HCT116 (cell line): ENCODE data around the gene MSRB3.

ENCODE experiments used
- CTCF ChIP-seq, 3 experiments: fragments of 200-600 bp in 1 of 3; sonication (generic) in 1 of 3; IDR thresholded peaks in 2 of 3; conservative IDR thresholded peaks in 1 of 3; 2 replicates each; pipeline ENCODE4 v1.5.1; 2012 to 2017; ENCODE audit warnings: low read depth in 2 of 3, low read length in 2 of 3, antibody characterized with exemption in 1 of 3, borderline replicate concordance in 1 of 3, control low read depth in 1 of 3, mild to moderate bottlenecking in 1 of 3, mixed read lengths in 1 of 3, mixed run types in 1 of 3, moderate library complexity in 1 of 3; ENCODE audit not compliant: insufficient read depth in 1 of 3
- EZH2 ChIP-seq: fragments of 200-600 bp; sonication (generic); IDR thresholded peaks from 2 replicates; pipeline ENCODE4 v1.6.1; 2017; ENCODE audit warnings: antibody characterized with exemption, mixed run types
- EZH2phosphoT487 ChIP-seq: fragments of 200-600 bp; IDR thresholded peaks from 2 replicates; pipeline ENCODE4 v1.6.1; 2018; ENCODE audit warnings: antibody characterized with exemption, borderline replicate concordance
- POLR2A ChIP-seq: IDR thresholded peaks from 2 replicates; pipeline ENCODE4 v1.7.0; 2011; ENCODE audit warnings: borderline replicate concordance; ENCODE audit not compliant: insufficient read depth, insufficient read length; ENCODE audit errors: extremely low read depth
- POLR2AphosphoS5 ChIP-seq: IDR thresholded peaks from 2 replicates; pipeline ENCODE4 v1.6.1; 2011; ENCODE audit warnings: mild to moderate bottlenecking, low read depth, low read length, moderate library complexity
- SRF ChIP-seq: IDR thresholded peaks from 2 replicates; pipeline ENCODE4 v1.6.1; 2012; ENCODE audit warnings: low read depth
- TF ChIP-seq, protein P1 (sequence below): IDR thresholded peaks from 2 replicates; pipeline ENCODE4 v1.6.1; 2012; ENCODE audit warnings: low read depth

GRCh38 chr12:65324551-65324950 is 46.1 kb downstream of the MSRB3 start:
- TF ChIP-seq CTCF (IDR thresholded peaks at IDR 0.05 in 2 of 3, conservative IDR thresholded peaks at IDR 0.05 in 1 of 3; ENCODE audit: borderline replicate concordance in 1 of 3, insufficient read depth in 1 of 3, low read depth in 2 of 3, low read length in 2 of 3): no peak
- TF ChIP-seq, protein P1, sequence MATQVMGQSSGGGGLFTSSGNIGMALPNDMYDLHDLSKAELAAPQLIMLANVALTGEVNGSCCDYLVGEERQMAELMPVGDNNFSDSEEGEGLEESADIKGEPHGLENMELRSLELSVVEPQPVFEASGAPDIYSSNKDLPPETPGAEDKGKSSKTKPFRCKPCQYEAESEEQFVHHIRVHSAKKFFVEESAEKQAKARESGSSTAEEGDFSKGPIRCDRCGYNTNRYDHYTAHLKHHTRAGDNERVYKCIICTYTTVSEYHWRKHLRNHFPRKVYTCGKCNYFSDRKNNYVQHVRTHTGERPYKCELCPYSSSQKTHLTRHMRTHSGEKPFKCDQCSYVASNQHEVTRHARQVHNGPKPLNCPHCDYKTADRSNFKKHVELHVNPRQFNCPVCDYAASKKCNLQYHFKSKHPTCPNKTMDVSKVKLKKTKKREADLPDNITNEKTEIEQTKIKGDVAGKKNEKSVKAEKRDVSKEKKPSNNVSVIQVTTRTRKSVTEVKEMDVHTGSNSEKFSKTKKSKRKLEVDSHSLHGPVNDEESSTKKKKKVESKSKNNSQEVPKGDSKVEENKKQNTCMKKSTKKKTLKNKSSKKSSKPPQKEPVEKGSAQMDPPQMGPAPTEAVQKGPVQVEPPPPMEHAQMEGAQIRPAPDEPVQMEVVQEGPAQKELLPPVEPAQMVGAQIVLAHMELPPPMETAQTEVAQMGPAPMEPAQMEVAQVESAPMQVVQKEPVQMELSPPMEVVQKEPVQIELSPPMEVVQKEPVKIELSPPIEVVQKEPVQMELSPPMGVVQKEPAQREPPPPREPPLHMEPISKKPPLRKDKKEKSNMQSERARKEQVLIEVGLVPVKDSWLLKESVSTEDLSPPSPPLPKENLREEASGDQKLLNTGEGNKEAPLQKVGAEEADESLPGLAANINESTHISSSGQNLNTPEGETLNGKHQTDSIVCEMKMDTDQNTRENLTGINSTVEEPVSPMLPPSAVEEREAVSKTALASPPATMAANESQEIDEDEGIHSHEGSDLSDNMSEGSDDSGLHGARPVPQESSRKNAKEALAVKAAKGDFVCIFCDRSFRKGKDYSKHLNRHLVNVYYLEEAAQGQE: no peak
- TF ChIP-seq EZH2: no peak
- TF ChIP-seq POLR2AphosphoS5: no peak
- TF ChIP-seq SRF: no peak
- TF ChIP-seq POLR2A: no peak
- no peak for TF ChIP-seq EZH2phosphoT487
